ENCODE data around the gene ANKRD39. TPM values are rescaled to one million over a fixed set of nuclear protein-coding genes. Genes with fewer than 3 reads are reported as not detected.

The ANKRD39 gene
- total and polyA plus RNA-seq, 9 of the 15 experiments (the other 6 are each of a cell fraction or from before 2014, with no cell fraction given): 8.2 to 33.1 (median 23.8) TPM

DNA sequence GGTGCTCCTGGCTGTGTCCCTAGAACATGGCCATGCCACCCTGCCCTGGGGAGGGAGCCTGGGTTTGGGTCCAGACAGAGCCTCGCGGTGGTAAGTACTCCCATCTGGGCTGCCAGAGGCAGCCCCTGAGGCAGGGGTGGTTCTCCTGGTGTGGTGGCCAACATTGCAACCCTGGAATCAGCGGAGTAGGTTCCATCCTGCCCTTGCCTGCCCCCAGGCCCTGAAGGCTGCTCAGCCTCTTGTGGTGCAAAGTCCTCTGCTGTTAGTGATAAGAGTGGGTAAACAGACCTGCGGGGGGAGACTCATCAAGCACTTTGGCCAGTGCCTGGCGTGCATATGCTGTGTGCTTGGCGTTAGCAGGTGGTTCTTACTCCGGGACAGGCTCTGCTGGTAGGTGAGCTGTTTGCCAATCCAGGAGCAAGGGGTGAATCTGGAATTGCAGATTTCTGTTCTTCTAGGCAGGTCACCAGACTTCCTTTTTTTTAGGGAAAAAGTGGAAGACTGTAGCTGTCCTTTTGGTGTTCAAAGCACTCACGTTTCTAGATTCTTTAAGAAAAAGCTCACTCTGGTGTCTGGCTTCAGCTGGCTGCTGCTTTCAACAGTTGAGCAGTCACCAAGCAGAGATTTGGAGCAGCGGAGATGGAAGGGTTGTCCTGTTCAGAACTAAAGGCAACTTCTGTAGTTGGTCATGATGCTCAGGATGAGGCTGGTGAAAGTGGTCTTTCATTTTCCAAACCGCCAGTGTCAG, 38.5 kb downstream of the ANKRD39 start (continued):
- TF ChIP-seq, protein P1, sequence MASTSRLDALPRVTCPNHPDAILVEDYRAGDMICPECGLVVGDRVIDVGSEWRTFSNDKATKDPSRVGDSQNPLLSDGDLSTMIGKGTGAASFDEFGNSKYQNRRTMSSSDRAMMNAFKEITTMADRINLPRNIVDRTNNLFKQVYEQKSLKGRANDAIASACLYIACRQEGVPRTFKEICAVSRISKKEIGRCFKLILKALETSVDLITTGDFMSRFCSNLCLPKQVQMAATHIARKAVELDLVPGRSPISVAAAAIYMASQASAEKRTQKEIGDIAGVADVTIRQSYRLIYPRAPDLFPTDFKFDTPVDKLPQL (IDR thresholded peaks at IDR 0.05; ENCODE audit: extremely low read depth, insufficient read length): no peak
- TF ChIP-seq GATA2 (CRISPR knock-in tag; IDR thresholded peaks at IDR 0.05) (peak; percentile 78), ZNF124 (CRISPR knock-in tag; IDR thresholded peaks at IDR 0.05) (no peak), BDP1 (IDR thresholded peaks at IDR 0.05; ENCODE audit: insufficient read depth, insufficient read length) (no peak), DPF2 (IDR thresholded peaks at IDR 0.05) (peak; percentile 75), CBFA2T2 (conservative IDR thresholded peaks at IDR 0.05) (peak; percentile 65), CXXC5 (CRISPR knock-in tag; IDR thresholded peaks at IDR 0.05) (no peak), SMARCC2 (IDR thresholded peaks at IDR 0.05; ENCODE audit: low read depth) (0 out of 2 replicates have a peak, but pooled peaks have one; percentile 31), TCF3 (CRISPR knock-in tag; IDR thresholded peaks at IDR 0.05) (peak; percentile 84), RBM39 (optimal IDR thresholded peaks at IDR 0.05; ENCODE audit: low read depth, low read length) (no peak), CTBP1 (IDR thresholded peaks at IDR 0.05; ENCODE audit: borderline replicate concordance) (peak; percentile 73)
- TF ChIP-seq, protein P2, sequence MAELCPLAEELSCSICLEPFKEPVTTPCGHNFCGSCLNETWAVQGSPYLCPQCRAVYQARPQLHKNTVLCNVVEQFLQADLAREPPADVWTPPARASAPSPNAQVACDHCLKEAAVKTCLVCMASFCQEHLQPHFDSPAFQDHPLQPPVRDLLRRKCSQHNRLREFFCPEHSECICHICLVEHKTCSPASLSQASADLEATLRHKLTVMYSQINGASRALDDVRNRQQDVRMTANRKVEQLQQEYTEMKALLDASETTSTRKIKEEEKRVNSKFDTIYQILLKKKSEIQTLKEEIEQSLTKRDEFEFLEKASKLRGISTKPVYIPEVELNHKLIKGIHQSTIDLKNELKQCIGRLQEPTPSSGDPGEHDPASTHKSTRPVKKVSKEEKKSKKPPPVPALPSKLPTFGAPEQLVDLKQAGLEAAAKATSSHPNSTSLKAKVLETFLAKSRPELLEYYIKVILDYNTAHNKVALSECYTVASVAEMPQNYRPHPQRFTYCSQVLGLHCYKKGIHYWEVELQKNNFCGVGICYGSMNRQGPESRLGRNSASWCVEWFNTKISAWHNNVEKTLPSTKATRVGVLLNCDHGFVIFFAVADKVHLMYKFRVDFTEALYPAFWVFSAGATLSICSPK (IDR thresholded peaks at IDR 0.05; ENCODE audit: borderline replicate concordance): no peak
- TF ChIP-seq, protein P3, sequence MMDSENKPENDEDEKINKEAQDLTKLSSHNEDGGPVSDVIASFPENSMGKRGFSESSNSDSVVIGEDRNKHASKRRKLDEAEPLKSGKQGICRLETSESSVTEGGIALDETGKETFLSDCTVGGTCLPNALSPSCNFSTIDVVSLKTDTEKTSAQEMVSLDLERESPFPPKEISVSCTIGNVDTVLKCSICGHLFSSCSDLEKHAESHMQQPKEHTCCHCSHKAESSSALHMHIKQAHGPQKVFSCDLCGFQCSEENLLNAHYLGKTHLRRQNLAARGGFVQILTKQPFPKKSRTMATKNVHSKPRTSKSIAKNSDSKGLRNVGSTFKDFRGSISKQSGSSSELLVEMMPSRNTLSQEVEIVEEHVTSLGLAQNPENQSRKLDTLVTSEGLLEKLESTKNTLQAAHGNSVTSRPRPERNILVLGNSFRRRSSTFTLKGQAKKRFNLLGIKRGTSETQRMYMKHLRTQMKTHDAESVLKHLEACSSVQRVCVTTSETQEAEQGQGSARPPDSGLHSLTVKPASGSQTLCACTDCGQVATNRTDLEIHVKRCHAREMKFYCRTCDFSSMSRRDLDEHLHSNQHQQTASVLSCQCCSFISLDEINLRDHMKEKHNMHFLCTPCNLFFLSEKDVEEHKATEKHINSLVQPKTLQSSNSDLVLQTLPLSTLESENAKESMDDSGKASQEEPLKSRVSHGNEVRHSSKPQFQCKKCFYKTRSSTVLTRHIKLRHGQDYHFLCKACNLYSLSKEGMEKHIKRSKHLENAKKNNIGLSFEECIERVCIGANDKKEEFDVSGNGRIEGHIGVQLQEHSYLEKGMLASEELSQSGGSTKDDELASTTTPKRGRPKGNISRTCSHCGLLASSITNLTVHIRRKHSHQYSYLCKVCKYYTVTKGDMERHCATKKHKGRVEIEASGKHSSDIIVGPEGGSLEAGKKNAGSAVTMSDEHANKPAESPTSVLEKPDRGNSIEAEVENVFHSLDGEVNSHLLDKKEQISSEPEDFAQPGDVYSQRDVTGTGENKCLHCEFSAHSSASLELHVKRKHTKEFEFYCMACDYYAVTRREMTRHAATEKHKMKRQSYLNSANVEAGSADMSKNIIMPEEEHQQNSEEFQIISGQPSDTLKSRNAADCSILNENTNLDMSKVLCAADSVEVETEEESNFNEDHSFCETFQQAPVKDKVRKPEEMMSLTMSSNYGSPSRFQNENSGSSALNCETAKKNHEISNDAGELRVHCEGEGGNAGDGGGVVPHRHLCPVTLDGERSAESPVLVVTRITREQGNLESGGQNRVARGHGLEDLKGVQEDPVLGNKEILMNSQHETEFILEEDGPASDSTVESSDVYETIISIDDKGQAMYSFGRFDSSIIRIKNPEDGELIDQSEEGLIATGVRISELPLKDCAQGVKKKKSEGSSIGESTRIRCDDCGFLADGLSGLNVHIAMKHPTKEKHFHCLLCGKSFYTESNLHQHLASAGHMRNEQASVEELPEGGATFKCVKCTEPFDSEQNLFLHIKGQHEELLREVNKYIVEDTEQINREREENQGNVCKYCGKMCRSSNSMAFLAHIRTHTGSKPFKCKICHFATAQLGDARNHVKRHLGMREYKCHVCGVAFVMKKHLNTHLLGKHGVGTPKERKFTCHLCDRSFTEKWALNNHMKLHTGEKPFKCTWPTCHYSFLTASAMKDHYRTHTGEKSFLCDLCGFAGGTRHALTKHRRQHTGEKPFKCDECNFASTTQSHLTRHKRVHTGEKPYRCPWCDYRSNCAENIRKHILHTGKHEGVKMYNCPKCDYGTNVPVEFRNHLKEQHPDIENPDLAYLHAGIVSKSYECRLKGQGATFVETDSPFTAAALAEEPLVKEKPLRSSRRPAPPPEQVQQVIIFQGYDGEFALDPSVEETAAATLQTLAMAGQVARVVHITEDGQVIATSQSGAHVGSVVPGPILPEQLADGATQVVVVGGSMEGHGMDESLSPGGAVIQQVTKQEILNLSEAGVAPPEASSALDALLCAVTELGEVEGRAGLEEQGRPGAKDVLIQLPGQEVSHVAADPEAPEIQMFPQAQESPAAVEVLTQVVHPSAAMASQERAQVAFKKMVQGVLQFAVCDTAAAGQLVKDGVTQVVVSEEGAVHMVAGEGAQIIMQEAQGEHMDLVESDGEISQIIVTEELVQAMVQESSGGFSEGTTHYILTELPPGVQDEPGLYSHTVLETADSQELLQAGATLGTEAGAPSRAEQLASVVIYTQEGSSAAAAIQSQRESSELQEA (IDR thresholded peaks at IDR 0.05; ENCODE audit: low read depth): no peak
- TF ChIP-seq, protein P4, sequence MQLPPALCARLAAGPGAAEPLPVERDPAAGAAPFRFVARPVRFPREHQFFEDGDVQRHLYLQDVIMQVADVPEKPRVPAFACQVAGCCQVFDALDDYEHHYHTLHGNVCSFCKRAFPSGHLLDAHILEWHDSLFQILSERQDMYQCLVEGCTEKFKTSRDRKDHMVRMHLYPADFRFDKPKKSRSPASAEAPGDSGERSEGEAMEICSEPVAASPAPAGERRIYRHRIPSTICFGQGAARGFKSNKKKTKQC (CRISPR knock-in tag; IDR thresholded peaks at IDR 0.05): no peak
- TF ChIP-seq, protein P5, sequence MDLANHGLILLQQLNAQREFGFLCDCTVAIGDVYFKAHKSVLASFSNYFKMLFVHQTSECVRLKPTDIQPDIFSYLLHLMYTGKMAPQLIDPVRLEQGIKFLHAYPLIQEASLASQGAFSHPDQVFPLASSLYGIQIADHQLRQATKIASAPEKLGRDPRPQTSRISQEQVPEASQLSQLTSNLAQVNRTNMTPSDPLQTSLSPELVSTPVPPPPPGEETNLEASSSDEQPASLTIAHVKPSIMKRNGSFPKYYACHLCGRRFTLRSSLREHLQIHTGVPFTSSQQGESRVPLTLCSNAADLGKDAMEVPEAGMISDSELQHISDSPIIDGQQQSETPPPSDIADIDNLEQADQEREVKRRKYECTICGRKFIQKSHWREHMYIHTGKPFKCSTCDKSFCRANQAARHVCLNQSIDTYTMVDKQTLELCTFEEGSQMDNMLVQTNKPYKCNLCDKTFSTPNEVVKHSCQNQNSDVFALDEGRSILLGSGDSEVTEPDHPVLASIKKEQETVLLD (IDR thresholded peaks at IDR 0.05): no peak

Data from K562 (cell line).